K562 (cell line): Measurements from ENCODE around the gene ALDH16A1. TPM values are rescaled to one million over a fixed set of nuclear protein-coding genes. Genes with fewer than 3 reads are reported as not detected.

ENCODE experiments used
- ADNP ChIP-seq: fragments of 200-800 bp; sonication (Bioruptor generic); IDR thresholded peaks from 2 replicates; pipeline ENCODE4 v1.6.1; 2016; ENCODE audit warnings: missing genetic modification characterization, missing compliant biosample characterization
- BRD9 ChIP-seq: fragments of 450-650 bp; IDR thresholded peaks from 2 replicates; pipeline ENCODE4 v1.6.1; 2018; ENCODE audit warnings: low read depth; ENCODE audit not compliant: partially characterized antibody
- BRF1 ChIP-seq: IDR thresholded peaks from 3 replicates; pipeline ENCODE4 v1.6.1; 2011; ENCODE audit warnings: borderline replicate concordance, mild to moderate bottlenecking; ENCODE audit not compliant: insufficient read length; ENCODE audit errors: extremely low read depth
- CEBPB ChIP-seq: fragments of 450-650 bp; IDR thresholded peaks from 2 replicates; pipeline ENCODE4 v1.6.1; 2016; ENCODE audit warnings: missing genetic modification characterization, missing compliant biosample characterization
- FOXA3 ChIP-seq, 2 experiments: fragments of 450-650 bp in 1 of 2; sonication (generic) in 1 of 2; formaldehyde crosslinking; IDR thresholded peaks in 1 of 2; conservative IDR thresholded peaks in 1 of 2; 2 replicates each; pipeline versions ENCODE4 v1.4.0 to v1.8.0; 2020 to 2022; ENCODE audit warnings: mild to moderate bottlenecking in 2 of 2, missing genetic modification reagents in 1 of 2
- FOXJ2 ChIP-seq: fragments of 200-800 bp; sonication (Bioruptor generic); IDR thresholded peaks from 2 replicates; pipeline ENCODE4 v1.6.1; 2016; ENCODE audit warnings: missing genetic modification characterization, missing compliant biosample characterization
- FOXK1 ChIP-seq: sonication (generic); formaldehyde crosslinking; IDR thresholded peaks from 2 replicates; pipeline ENCODE4 v1.8.0; 2022; ENCODE audit warnings: missing genetic modification reagents, mild to moderate bottlenecking, borderline replicate concordance
- ILF3 ChIP-seq: fragments of 450-650 bp; IDR thresholded peaks from 2 replicates; pipeline ENCODE4 v1.6.1; 2018; ENCODE audit warnings: antibody characterized with exemption, mild to moderate bottlenecking, moderate library complexity, borderline replicate concordance
- LARP7 ChIP-seq: fragments of 450-650 bp; IDR thresholded peaks from 2 replicates; pipeline ENCODE4 v1.6.1; 2016
- MAFF ChIP-seq: IDR thresholded peaks from 2 replicates; pipeline ENCODE4 v1.6.1; 2012; ENCODE audit warnings: low read length, improper control_type of control experiment
- MXI1 ChIP-seq: IDR thresholded peaks from 2 replicates; pipeline ENCODE4 v1.6.1; 2011; ENCODE audit warnings: low read depth, mild to moderate bottlenecking, improper control_type of control experiment, low read length
- MYNN ChIP-seq, 2 experiments: sonication (generic); formaldehyde crosslinking in 1 of 2; IDR thresholded peaks; 2 replicates each; pipeline versions ENCODE4 v1.5.0 to v1.6.1; 2016 to 2020; ENCODE audit warnings: antibody characterized with exemption in 1 of 2, missing genetic modification reagents in 1 of 2
- SIRT6 ChIP-seq: IDR thresholded peaks from one replicate; pipeline ENCODE4 v1.6.1; 2012; ENCODE audit warnings: low read depth, mild to moderate bottlenecking, control low read depth, inconsistent platforms, low read length, moderate library complexity
- TRIM28 ChIP-seq: fragments of 450-650 bp; IDR thresholded peaks from 2 replicates; pipeline ENCODE4 v1.6.1; 2017
- YY1 ChIP-seq, 3 experiments: IDR thresholded peaks; 2 replicates each; pipeline ENCODE4 v1.6.1; 2011; ENCODE audit warnings: low read length in 2 of 3, mild to moderate bottlenecking in 2 of 3, moderate library complexity in 2 of 3, borderline replicate concordance in 1 of 3, control low read depth in 1 of 3, low read depth in 1 of 3; ENCODE audit not compliant: insufficient read depth in 3 of 3, insufficient replicate concordance in 2 of 3, control insufficient read depth in 1 of 3, insufficient read length in 1 of 3; ENCODE audit errors: extremely low read depth in 1 of 3
- ZC3H11A ChIP-seq: IDR thresholded peaks from 2 replicates; pipeline ENCODE4 v1.6.1; 2012; ENCODE audit warnings: low read depth, low read length, improper control_type of control experiment
- ZNF146 ChIP-seq: IDR thresholded peaks from one replicate; pipeline ENCODE4 v1.6.1; 2018; ENCODE audit warnings: missing compliant biosample characterization; ENCODE audit not compliant: unreplicated experiment
- ZNF431 ChIP-seq: sonication (generic); formaldehyde crosslinking; IDR thresholded peaks from 2 replicates; pipeline ENCODE4 v1.8.0; 2022; ENCODE audit warnings: mild to moderate bottlenecking, missing genetic modification reagents
- ZNF436 ChIP-seq: fragments of 250-450, 450-650 bp; sonication (Bioruptor Pico); formaldehyde crosslinking; IDR thresholded peaks from 2 replicates; pipeline ENCODE4 v1.7.0; 2020; ENCODE audit warnings: mild to moderate bottlenecking
- ZZZ3 ChIP-seq: fragments of 450-650 bp; IDR thresholded peaks from 2 replicates; pipeline ENCODE4 v1.6.1; 2016; ENCODE audit warnings: antibody characterized with exemption, mild to moderate bottlenecking, moderate library complexity
- polyA plus RNA-seq, 8 experiments: library from polyadenylated mRNA; depleted of rRNA in 4 of 8; stranded (reverse) in 5 of 8; unstranded in 3 of 8; fragments of >200 nt; fragmentation: Nextera tagmentation in 2 of 8; fragmentation: Illumina TruSeq in 1 of 8; extraction: Ambion mirVana in 2 of 8; extraction: Trizol in 1 of 8; gene quantifications; 2 replicates each; pipeline versions ENCODE4 v1.2.1 to v1.2.3, GENCODE V29; 2011 to 2014; ENCODE audit warnings: inconsistent platforms in 1 of 8, missing spikeins in 1 of 8
- total RNA-seq, 7 experiments: library from RNA; depleted of rRNA in 6 of 7; stranded (reverse); fragments of >200 nt in 6 of 7; fragmentation: Illumina TruSeq in 2 of 7; extraction: Trizol in 2 of 7; gene quantifications; 2 replicates each; pipeline versions ENCODE4 v1.2.1 to v1.2.3, GENCODE V29; 2011 to 2021; ENCODE audit warnings: low replicate concordance in 1 of 7
- TF ChIP-seq, protein P1 (sequence below): fragments of 250-450 bp; sonication (Bioruptor Pico); IDR thresholded peaks from 2 replicates; pipeline ENCODE4 v1.4.0; 2020; ENCODE audit warnings: mild to moderate bottlenecking, moderate library complexity
- TF ChIP-seq, protein P2 (sequence below): fragments of 450-650 bp; IDR thresholded peaks from 2 replicates; pipeline ENCODE4 v1.6.1; 2016; ENCODE audit warnings: mild to moderate bottlenecking

ALDH16A1 gene
- total and polyA plus RNA-seq, 9 of the 15 experiments (the other 6 are each of a cell fraction or from before 2014, with no cell fraction given) = 2.2 to 52.2 (median 7.6) TPM

DNA sequence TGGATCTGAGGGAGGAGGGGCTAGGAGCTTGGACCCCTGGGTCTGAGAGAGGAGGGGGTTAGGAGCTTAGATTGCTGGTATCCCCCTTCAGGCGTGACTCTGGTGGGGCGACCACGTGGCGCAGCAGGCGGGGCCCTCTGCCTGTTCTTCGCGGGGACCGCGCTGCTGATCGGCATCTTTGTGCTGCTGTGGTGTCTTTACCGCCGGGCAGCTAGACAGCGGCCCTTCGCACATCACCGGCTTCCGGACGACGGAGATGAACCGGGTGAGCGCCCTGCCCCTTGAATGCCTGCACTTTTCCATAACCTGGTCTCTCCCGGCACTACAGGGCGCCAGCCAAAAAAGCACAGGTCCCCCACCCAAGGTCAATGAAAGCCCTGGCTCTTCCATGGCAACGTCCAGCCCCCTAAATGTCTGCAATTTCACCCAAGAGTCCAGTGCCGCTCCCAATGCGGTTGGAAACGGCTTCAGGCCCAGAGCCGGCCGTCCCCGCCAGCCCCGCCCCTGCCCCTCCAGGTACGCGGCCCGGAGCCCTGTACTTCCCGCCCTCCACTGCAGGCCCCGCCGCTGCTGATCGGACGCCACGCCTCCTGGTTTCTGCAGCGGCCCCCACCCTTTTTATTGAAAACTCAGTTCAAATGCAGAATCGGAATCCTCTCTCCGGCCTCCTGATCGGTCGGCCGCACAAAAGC, 25.0 kb upstream of the ALDH16A1 start (continued):
- TF ChIP-seq FOXA3 (CRISPR knock-in tag; conservative IDR thresholded peaks at IDR 0.05 in 1 of 2, IDR thresholded peaks at IDR 0.05 in 1 of 2) = no peak
- TF ChIP-seq BRF1 = no peak
- TF ChIP-seq, protein P1, sequence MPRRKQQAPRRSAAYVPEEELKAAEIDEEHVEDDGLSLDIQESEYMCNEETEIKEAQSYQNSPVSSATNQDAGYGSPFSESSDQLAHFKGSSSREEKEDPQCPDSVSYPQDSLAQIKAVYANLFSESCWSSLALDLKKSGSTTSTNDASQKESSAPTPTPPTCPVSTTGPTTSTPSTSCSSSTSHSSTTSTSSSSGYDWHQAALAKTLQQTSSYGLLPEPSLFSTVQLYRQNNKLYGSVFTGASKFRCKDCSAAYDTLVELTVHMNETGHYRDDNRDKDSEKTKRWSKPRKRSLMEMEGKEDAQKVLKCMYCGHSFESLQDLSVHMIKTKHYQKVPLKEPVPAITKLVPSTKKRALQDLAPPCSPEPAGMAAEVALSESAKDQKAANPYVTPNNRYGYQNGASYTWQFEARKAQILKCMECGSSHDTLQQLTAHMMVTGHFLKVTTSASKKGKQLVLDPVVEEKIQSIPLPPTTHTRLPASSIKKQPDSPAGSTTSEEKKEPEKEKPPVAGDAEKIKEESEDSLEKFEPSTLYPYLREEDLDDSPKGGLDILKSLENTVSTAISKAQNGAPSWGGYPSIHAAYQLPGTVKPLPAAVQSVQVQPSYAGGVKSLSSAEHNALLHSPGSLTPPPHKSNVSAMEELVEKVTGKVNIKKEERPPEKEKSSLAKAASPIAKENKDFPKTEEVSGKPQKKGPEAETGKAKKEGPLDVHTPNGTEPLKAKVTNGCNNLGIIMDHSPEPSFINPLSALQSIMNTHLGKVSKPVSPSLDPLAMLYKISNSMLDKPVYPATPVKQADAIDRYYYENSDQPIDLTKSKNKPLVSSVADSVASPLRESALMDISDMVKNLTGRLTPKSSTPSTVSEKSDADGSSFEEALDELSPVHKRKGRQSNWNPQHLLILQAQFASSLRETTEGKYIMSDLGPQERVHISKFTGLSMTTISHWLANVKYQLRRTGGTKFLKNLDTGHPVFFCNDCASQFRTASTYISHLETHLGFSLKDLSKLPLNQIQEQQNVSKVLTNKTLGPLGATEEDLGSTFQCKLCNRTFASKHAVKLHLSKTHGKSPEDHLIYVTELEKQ (CRISPR knock-in tag) = no peak
- TF ChIP-seq ADNP (tag) = no peak
- no peak for TF ChIP-seq FOXJ2 (tag)
- TF ChIP-seq MAFF = no peak
- no peak for TF ChIP-seq BRD9
- no peak for TF ChIP-seq TRIM28
- no peak for TF ChIP-seq ZC3H11A
- no peak for TF ChIP-seq MYNN (IDR thresholded peaks at IDR 0.05)
- no peak for TF ChIP-seq MYNN (CRISPR knock-in tag; IDR thresholded peaks at IDR 0.05)
- TF ChIP-seq LARP7 = no peak
- TF ChIP-seq MXI1 = no peak
- no peak for TF ChIP-seq ILF3
- TF ChIP-seq ZNF431 = peak; percentile 63; the same call in 1 of the 2 replicates
- no peak for TF ChIP-seq ZZZ3
- no peak for TF ChIP-seq ZNF436 (CRISPR knock-in tag)
- no peak for TF ChIP-seq YY1 (IDR thresholded peaks at IDR 0.05; ENCODE audit: borderline replicate concordance in 1 of 3, control insufficient read depth in 1 of 3, extremely low read depth in 1 of 3, insufficient read depth in 3 of 3, insufficient read length in 1 of 3, insufficient replicate concordance in 2 of 3, low read depth in 1 of 3, low read length in 2 of 3)
- TF ChIP-seq, protein P2, sequence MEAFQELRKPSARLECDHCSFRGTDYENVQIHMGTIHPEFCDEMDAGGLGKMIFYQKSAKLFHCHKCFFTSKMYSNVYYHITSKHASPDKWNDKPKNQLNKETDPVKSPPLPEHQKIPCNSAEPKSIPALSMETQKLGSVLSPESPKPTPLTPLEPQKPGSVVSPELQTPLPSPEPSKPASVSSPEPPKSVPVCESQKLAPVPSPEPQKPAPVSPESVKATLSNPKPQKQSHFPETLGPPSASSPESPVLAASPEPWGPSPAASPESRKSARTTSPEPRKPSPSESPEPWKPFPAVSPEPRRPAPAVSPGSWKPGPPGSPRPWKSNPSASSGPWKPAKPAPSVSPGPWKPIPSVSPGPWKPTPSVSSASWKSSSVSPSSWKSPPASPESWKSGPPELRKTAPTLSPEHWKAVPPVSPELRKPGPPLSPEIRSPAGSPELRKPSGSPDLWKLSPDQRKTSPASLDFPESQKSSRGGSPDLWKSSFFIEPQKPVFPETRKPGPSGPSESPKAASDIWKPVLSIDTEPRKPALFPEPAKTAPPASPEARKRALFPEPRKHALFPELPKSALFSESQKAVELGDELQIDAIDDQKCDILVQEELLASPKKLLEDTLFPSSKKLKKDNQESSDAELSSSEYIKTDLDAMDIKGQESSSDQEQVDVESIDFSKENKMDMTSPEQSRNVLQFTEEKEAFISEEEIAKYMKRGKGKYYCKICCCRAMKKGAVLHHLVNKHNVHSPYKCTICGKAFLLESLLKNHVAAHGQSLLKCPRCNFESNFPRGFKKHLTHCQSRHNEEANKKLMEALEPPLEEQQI = no peak
- TF ChIP-seq ZNF146 (CRISPR knock-in tag) = no peak
- no peak for TF ChIP-seq SIRT6
- no peak for TF ChIP-seq FOXK1 (CRISPR knock-in tag)
- no peak for TF ChIP-seq CEBPB
